ENCODE results near the gene EFEMP1.

Gene EFEMP1

GRCh38 chr2:55898386-55899040 lies 25.1 kb downstream of the EFEMP1 start:
- no peak for TF ChIP-seq GATA2 (IDR thresholded peaks at IDR 0.05; ENCODE audit: low read depth, low read length)
- TF ChIP-seq GATA3 (IDR thresholded peaks at IDR 0.05; ENCODE audit: low read depth, low read length): no peak

DNA sequence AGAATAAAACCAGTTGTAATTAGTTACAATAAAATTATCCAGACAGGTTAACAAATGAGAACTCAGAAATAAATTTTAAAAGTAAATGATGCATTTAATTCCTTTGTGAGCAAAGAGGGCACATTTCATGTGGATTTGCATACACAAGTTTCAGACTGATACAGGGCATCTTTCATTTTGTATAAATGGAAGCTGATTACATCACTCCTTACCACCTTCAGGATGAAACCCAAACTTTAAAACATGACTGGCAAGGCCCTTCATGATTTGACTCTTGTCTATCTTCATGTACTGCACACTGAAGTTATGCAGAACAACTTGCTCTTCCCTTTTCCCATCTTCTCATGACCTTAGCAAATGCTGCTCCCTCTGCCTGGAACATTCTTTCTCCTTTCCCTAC lies 26.9 kb downstream of the EFEMP1 start:
- TF ChIP-seq GATA3 (IDR thresholded peaks at IDR 0.05; ENCODE audit: low read depth, low read length): no peak
- no peak for TF ChIP-seq GATA2 (IDR thresholded peaks at IDR 0.05; ENCODE audit: low read depth, low read length)

DNA sequence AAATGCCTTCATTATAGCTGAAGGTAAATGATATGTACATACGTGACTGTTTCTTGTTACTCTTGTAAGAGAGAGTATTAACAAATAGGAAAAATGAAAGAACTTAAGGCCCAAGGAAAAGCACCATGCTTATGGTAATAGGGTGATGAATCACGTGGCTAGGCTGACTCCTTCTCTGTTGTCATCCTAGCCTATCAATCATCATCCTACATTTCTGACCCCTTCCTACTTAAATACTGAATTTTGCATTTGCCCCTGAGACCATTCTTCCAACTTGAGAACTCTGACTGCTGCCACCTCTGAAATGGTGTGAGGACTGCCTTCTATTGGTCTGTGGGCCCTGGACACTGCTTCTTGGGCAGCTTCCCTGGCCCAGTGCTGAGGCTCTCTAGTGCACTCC lies 28.9 kb downstream of the EFEMP1 start:
- TF ChIP-seq GATA3 (IDR thresholded peaks at IDR 0.05; ENCODE audit: low read depth, low read length): no peak
- no peak for TF ChIP-seq GATA2 (IDR thresholded peaks at IDR 0.05; ENCODE audit: low read depth, low read length)

DNA sequence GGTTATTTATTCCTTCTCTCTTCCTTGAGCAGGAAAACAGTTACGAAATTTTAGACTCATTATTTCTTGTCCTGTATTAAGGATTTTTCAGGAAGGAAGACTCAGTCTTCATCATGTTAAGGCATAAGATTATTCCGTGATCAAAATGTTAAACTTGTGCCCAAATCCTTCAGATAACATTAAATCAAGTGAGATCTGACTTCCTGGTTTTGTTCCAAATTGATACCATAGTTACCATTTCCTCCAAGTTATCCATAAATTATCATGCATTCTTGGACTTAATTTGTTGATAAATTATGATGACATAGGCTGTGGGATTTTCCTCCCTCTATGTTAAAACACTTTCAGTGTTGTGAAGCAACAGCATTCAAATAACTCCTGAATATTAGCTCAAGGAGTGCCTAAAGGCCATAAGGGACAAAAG lies 31.9 kb downstream of the EFEMP1 start:
- no peak for TF ChIP-seq GATA2 (IDR thresholded peaks at IDR 0.05; ENCODE audit: low read depth, low read length)

GRCh38 chr2:55888936-55889335 lies 34.6 kb downstream of the EFEMP1 start:
- TF ChIP-seq GATA2 (IDR thresholded peaks at IDR 0.05; ENCODE audit: low read depth, low read length) (no peak), GATA3 (IDR thresholded peaks at IDR 0.05; ENCODE audit: low read depth, low read length) (no peak)

GRCh38 chr2:55887901-55888624 lies 35.5 kb downstream of the EFEMP1 start:
- TF ChIP-seq GATA3 (IDR thresholded peaks at IDR 0.05; ENCODE audit: low read depth, low read length) (no peak), GATA2 (IDR thresholded peaks at IDR 0.05; ENCODE audit: low read depth, low read length) (no peak)

DNA sequence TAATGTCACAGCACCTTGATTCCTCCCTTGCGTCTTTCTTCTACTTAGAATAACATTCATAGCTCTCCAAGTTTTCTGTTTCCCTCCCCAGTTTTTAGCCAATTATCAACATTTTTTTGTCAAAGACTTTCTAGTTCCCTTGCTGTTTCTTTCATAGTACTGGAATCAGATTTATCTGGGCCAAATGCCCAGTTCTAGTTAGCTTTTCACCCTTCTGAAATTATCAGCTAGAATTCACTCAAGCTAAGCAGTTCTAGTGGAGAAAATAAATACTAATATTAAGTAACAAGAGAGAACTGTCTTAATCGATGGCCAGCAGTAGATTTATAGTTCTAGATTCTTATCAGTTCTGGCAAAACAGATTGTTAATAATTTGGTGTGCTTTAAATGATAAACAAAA lies 36.2 kb downstream of the EFEMP1 start:
- TF ChIP-seq GATA3 (IDR thresholded peaks at IDR 0.05; ENCODE audit: low read depth, low read length) (no peak), GATA2 (IDR thresholded peaks at IDR 0.05; ENCODE audit: low read depth, low read length) (no peak)

- TF ChIP-seq GATA2 (IDR thresholded peaks at IDR 0.05; ENCODE audit: low read depth, low read length): no peak
- TF ChIP-seq GATA3 (IDR thresholded peaks at IDR 0.05; ENCODE audit: low read depth, low read length): no peak
Observed at GRCh38 chr2:55885944-55886281, 37.7 kb downstream of the EFEMP1 start.

DNA sequence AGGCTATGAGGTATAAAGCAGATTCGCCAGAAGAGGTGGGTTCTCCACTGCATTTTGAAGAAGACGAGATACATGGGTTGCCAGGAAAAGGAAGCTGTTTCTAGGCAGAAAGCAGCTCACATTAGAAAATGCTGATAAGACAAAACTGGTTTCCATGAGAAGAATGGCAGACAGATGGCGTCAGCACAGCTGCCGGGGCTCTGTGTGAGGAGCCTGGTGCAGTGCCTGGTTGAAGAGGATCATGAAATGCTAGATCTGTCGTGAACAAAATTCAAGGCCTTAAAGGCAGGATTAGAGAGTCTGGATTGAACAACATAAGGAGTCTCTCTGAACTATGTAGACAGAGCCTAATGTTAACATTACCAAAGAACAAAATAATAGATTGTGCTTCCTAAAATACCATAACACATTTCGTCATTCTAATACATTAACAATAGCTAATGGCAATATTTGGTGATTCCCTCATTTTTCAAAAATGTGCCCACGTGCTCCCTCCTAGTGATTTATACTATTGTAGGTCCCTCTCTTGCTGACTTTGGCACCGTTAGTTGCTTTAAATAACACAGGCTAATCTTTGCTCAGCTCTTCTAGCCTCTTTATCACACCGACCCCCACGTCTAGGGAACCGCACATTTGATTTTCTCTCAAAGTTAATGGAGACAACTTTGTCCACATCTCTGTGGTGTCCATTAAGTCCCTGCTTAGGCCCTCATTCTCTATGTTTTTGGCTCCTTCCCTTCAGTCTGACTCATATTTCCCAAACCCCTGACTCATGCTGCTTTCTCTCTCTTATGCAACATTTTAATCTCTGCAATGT lies 38.2 kb downstream of the EFEMP1 start:
- TF ChIP-seq GATA2 (IDR thresholded peaks at IDR 0.05; ENCODE audit: low read depth, low read length) (no peak), GATA3 (IDR thresholded peaks at IDR 0.05; ENCODE audit: low read depth, low read length) (no peak)

DNA sequence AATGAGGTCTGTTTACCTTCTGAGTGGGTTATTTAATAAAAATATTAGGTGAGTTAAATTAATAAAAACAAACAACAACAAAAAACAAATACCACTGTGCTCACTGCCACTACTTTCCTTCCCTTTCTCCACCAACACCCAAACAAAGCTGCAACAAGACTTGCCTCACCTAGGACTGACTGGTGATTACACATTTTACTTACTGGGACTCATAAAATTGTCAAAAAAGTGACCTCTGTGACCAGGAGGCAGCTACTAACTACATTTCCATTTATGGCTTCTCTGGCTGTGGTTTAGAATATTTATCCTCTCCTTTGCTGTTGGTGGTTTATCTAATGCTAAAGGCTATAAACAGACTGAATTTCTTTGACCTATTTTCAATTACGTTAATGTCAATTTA lies 39.8 kb downstream of the EFEMP1 start:
- TF ChIP-seq GATA3 (IDR thresholded peaks at IDR 0.05; ENCODE audit: low read depth, low read length) (no peak), GATA2 (IDR thresholded peaks at IDR 0.05; ENCODE audit: low read depth, low read length) (no peak)

DNA sequence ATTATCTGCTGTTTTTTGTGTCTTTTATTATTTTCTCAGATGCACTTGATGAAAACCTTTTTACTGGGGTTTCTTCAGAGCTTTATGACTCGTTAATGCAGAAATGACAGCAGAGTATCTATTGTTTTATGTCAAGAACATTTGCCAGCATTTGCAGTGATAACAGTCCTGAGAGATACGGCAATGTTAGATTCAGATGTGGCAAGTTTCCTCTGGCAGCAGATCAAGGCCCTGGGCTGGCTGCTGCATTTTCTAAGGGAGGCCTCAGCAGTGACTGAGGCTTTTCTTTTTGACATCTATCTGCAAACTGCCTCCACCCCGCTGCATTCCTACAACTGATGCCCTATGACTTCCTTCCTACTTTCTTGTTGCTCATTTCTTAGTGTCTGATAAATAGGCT lies 40.2 kb downstream of the EFEMP1 start:
- TF ChIP-seq GATA2 (IDR thresholded peaks at IDR 0.05; ENCODE audit: low read depth, low read length): no peak
- no peak for TF ChIP-seq GATA3 (IDR thresholded peaks at IDR 0.05; ENCODE audit: low read depth, low read length)

DNA sequence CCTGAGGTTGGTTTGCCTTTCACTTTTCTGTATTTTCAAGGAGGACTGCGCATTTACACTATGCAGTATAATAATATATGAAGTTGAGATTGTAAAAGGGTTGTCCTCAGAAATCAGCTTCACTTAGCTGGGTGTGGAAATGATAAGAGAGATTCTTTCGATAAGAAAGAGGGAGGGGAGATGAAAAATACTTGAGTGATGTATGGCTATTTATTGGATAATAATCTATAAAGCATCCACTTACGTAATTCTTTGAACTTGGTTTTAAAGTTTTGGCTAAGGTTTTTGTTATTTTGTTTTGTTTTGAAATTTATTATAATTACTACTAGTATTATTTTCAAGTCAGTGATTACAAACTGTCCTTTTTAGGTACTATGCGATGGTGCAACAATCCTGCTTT lies 40.6 kb downstream of the EFEMP1 start:
- no peak for TF ChIP-seq GATA2 (IDR thresholded peaks at IDR 0.05; ENCODE audit: low read depth, low read length)
- no peak for TF ChIP-seq GATA3 (IDR thresholded peaks at IDR 0.05; ENCODE audit: low read depth, low read length)

DNA sequence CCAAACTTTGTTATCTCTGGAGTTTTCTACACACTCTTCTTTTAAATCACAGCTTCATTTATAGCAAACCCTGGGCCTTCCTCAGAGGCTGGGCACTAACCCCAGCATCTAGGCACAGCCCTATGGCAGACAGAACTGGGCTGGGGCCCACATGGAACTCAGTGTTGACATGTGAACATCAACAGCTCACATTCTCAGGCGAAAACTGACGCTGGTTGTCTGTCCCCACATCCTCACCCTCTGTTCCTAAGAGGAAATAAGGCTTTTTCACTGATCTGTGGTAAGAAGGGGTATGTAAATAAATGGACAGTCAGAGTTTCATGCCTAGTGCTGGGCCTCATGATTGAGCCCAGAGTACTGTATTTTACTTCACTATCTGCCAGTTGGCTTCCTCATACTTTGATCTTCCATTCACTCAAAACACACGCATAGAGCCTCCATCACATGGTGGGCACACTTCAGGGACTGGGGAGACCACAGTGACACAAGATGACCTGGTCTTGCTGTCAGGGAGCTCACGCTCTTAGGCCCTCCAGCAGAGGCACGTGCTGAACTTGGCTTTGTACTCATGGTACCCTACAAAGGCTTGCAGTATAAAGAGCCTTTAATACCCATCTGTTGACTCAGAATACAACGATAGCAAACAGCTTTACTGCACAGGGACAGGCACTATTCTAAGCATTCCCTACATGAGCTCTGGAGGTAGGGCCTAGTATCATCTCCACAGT lies 43.0 kb downstream of the EFEMP1 start:
- TF ChIP-seq GATA3 (IDR thresholded peaks at IDR 0.05; ENCODE audit: low read depth, low read length) (no peak), GATA2 (IDR thresholded peaks at IDR 0.05; ENCODE audit: low read depth, low read length) (no peak)

GRCh38 chr2:55879976-55880375 lies 43.6 kb downstream of the EFEMP1 start:
- TF ChIP-seq GATA2 (IDR thresholded peaks at IDR 0.05; ENCODE audit: low read depth, low read length) (no peak), GATA3 (IDR thresholded peaks at IDR 0.05; ENCODE audit: low read depth, low read length) (no peak)
